Activated T-helper 9 cell treated with anti-CD3 and anti-CD28 coated beads, Interleukin-2, amount 50 U/mL, for 16 hours (primary cell): ENCODE measurements around the gene CES2.

ENCODE experiments used
- DNase-seq: peaks from one replicate; pipeline ENCODE4 v3.0.0-alpha.2; 2020; ENCODE audit warnings: low read depth

Gene CES2

GRCh38 chr16:66918803-66919568 is 16.3 kb upstream of the CES2 start, which contains the start of gene CDH16:
CDH16 (minus strand) TSS chr16:66918885; CDS start chr16:66918065, 820 bp downstream.
- no peak for DNase-seq

- no peak for DNase-seq
These were observed 15.6 kb upstream of the CES2 start for GRCh38 chr16:66919569-66920298.

- no peak for DNase-seq
These were observed 15.1 kb upstream of the CES2 start for GRCh38 chr16:66920299-66920590.

GRCh38 chr16:66920924-66921680 is 14.2 kb upstream of the CES2 start:
- no peak for DNase-seq

GRCh38 chr16:66921729-66922450 is 13.4 kb upstream of the CES2 start:
- DNase-seq: no peak

GRCh38 chr16:66923247-66923731 is 12.0 kb upstream of the CES2 start:
- DNase-seq: no peak

GRCh38 chr16:66923866-66924265 is 11.4 kb upstream of the CES2 start:
- no peak for DNase-seq

- peak; percentile 25 for DNase-seq
These were observed 10.6 kb upstream of the CES2 start for GRCh38 chr16:66924527-66925321.

GRCh38 chr16:66925322-66925840 is 9.9 kb upstream of the CES2 start, which contains the start of gene RRAD:
RRAD (minus strand) TSS chr16:66925535; CDS start chr16:66925179, 356 bp downstream.
- no peak for DNase-seq

GRCh38 chr16:66926171-66926947 is 9.0 kb upstream of the CES2 start:
- DNase-seq: no peak

GRCh38 chr16:66926961-66927436 is 8.3 kb upstream of the CES2 start:
- DNase-seq: no peak

GRCh38 chr16:66927918-66928649 is 7.2 kb upstream of the CES2 start:
- no peak for DNase-seq

- DNase-seq: no peak
These were observed 6.5 kb upstream of the CES2 start for GRCh38 chr16:66928702-66929388.

GRCh38 chr16:66930189-66930588 is 5.1 kb upstream of the CES2 start:
- no peak for DNase-seq

GRCh38 chr16:66931665-66932064 is 3.7 kb upstream of the CES2 start:
- DNase-seq: no peak

- DNase-seq: no peak
These were observed 3.2 kb upstream of the CES2 start for GRCh38 chr16:66932076-66932475.

- DNase-seq: peak; percentile 41
These were observed 1.6 kb upstream of the CES2 start for GRCh38 chr16:66933776-66934137.

- peak; percentile 85 for DNase-seq
These were observed 1.0 kb upstream of the CES2 start, which contains the start of gene CIAO2B for GRCh38 chr16:66934138-66934838. CIAO2B (minus strand) TSS chr16:66934402; CDS start chr16:66934364, 38 bp downstream.
